NCI-H1436 (cell line): ENCODE results near the gene ATRN.

Source experiments
- DNase-seq: peaks from one replicate; lab custom pipeline; 2025; lab: John Stamatoyannopoulos, UW

Gene ATRN

DNA sequence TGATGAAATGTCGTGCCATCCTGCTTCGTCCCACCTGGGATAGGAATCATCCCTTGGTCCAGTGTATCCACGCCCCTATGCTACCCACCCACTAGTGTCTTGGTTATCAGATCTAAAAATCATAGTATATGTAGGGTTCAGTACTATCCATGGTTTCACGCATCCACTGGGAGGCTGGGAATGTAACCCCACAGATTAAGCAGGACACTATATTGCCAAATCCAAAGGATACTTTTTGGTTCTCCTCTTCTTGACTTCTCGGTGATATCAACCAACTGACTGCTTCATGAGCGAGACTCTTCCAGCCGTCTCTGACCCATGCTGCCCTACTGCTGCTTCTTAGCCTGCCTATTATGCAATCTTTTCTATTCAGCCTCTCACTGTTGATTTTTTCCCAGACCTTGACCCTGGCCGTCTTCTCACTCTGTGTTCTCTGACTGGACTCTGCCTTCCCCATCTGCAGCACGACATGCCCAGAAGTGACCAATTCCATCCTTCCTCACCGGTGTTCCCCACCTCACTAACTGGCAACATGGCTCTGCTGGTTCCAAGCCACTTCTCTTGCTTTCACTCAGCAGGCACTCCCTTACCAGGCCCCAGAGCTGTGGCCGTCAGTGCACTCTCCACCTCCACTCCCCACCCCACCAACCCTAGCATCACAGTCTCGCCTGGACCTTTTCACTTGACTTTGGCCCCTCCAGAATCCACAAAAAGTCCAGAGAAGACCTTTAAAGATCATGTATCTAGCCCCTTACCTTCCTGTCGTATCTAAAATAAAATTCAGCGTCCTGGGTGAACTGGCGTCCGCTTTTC, 157.9 kb downstream of the ATRN start:
- DNase-seq: no peak

DNA sequence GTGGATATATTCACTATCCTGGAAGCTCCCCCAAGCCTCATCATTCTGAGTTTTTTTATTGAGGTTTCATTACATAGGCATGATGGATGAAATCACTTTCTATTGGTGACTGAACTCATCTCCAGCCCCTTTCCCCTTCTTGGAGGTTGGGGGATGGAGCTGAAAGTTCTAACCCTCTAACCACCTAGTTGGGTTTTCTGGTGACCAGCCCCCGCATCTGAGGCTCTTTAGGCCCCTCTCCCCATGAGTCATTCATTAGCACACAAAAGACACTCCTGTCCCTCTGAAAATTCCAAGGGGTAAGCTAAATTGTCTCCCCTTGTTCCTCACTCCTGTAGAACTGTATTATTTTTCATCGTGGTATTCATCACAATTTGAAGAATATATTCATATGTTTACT, 159.1 kb downstream of the ATRN start:
- no peak for DNase-seq

DNA sequence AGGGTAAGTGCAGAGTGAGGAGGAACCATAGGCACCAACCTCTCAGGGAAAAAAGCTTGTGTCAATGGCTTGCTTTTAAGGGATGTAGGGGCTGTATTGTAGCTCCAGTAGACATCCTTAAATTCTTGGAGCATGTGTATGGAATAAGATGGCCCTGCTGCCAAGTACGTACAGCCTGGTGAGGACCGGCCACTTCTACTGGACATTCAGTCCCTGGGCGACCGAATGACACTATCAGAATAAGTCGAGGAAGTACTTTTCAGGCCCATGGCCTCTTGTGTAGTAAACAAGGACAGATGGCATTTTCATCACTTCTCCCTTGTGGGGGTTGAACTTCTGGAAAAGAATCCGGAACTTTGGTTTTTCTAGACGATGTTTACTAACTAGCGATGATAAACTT, 159.6 kb downstream of the ATRN start:
- DNase-seq: no peak

DNA sequence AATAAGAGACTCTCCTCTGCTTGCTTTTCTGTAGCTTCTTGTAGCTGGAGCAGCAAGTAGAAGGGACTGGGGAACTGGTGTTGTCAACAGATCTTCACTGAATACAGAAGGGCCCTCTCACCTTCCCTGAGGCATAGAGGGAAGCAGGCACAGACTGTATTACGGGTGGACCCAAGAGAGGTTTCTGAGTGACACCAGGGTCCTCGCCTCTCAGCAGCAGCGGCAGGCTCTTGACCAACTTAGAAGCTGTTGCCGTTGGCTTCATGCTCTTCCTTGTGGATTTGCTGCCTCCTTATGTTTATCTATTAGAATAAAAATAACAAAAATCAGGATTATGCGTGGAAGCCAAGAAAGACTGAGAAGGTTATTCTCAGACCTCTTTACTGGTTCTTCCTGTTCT, 160.7 kb downstream of the ATRN start:
- no peak for DNase-seq

DNA sequence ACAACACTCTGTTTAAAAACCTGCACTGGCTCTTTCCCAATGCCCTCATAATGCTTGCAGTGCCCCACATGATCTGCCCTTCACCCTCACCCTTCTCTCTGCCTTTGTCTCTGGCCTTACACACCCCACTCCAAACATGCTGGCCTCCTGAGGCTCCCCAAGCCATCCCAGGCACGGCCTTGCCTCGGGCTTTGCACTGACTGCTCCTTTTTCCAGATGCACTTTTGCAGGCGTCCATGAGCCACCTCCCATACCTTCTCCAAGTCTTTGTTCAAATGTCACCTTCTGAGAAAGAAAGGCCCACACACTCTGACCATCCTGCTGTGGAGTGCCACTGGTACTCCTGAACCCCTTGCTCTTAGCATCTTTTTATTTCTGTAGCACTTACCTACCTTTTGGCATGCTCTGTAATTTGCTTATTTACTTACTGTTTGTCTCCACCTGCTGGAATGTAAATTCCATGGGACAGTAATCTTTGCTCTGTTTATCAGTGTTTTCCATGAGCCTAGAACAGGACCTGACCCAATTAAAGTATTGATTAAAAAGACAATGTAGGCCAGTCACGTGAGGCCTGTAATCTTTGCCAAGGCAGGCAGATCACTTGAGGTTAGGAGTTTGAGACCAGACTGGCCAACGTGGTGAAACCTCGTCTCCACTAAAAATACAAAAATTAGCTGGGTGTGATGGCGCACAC, 161.6 kb downstream of the ATRN start:
- no peak for DNase-seq

DNA sequence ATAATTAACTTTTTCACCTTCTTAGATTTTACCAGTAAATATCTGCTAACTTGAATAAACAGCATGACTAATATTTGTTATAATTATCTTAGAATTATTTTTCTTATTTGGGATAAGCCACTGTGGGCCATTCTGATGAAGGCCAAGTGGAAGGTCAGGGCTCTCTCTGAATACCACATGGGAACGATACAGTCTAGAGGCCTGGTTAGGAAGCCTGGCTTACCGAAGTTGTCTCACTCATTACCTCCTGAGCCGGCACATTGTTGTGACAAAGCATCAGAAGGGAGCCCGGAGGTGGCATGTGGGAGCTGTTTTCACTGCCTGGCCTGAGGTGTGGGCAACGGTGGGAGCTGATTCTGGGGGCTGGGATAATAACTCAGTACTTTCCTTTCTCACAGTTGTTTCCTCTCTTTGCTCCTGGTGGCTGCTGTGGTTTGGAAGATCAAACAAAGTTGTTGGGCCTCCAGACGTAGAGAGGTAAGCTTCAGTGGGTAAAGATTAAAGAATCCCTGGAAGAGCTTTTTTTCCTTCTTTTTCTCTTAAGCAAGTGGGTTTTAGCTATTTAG, 163.2 kb downstream of the ATRN start:
- no peak for DNase-seq

- DNase-seq: no peak
Measured at GRCh38 chr20:3635346-3635745, 164.5 kb downstream of the ATRN start.

DNA sequence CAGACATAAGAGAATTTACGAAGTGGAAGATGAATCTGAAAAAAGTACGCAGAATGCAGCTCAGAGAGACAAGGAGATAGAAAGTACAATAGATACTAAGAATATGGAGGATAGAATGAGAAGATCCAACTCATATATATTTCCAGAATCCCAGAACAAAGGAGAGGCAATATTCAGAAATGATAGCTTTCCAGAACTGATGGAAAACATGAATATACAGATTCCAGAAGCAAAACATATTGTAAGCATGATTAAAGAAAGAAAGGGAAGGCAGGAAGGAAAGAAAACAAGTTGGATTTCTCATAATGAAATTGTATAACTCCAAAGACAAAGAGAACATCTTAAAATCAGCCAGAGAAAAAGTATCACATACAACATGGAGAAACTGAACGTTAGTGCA, 169.4 kb downstream of the ATRN start:
- no peak for DNase-seq

- no peak for DNase-seq
Measured at GRCh38 chr20:3645309-3646066, 174.7 kb downstream of the ATRN start.

- no peak for DNase-seq
Measured at GRCh38 chr20:3646067-3646440, 175.2 kb downstream of the ATRN start.

DNA sequence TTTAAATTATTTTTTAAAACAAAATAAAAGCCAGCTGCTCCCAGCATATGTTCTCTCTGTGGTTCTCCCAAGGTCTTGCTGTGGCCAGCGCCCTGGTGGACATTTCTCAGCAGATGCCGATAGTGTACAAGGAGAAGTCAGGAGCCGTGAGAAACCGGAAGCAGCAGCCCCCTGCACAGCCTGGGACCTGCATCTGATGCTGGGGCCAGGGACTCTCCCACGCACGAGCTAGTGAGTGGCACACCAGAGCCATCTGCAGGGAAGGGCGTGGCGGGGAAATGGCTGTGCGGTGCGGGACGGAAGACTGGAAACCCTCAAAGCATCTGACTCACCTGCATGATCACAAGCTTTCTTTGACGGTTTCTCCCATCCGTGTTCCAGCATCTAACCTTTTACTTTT, 175.8 kb downstream of the ATRN start:
- DNase-seq: no peak

- no peak for DNase-seq
Measured at GRCh38 chr20:3647473-3647872, 176.7 kb downstream of the ATRN start.

GRCh38 chr20:3648951-3649350, 178.1 kb downstream of the ATRN start:
- no peak for DNase-seq

- DNase-seq: no peak
Measured at GRCh38 chr20:3651204-3651962, 180.6 kb downstream of the ATRN start.

GRCh38 chr20:3652221-3652620, 181.4 kb downstream of the ATRN start:
- DNase-seq: no peak

GRCh38 chr20:3652676-3653596, 182.1 kb downstream of the ATRN start:
- DNase-seq: no peak

DNA sequence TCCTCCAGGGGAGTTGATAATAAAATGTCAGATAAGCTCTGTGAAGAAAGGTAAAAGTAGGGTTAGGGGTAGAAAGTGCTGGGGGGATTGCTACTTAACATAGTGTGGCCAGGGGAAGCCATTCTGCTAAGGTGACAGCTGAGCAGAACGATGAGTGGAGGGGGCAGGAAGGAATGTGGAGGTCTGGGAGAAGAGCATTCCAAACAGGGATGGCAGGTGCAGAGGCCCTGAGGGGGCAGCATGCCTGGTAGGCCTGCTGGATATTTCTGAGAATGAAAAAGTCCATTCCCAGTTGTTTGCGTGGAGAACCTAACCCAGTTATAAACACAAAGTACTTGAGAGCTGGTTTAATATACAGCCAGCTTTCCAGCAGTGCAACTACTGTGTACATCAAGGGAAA, 183.1 kb downstream of the ATRN start:
- no peak for DNase-seq

- no peak for DNase-seq
Measured at GRCh38 chr20:3654326-3655130, 183.7 kb downstream of the ATRN start.

DNA sequence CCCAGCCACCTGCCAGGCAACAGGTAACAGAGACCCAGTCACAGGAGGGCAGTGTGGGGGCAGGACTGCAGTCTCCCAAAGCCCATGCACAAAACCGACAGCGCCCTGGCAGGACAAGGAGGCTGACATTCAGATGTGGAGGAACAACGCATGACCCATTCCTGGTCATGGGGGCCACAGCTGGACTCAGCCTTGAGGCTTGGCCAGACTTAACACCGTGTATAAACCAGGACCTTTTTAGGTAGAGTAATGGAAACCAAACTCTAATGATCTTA, 184.2 kb downstream of the ATRN start:
- no peak for DNase-seq

GRCh38 chr20:3658019-3658715, 187.3 kb downstream of the ATRN start:
- no peak for DNase-seq
